Measurements from ENCODE around the gene LARGE1. TPM values are rescaled to one million over a fixed set of nuclear protein-coding genes. Genes with fewer than 3 reads are reported as not detected.

The LARGE1 gene
- total and polyA plus RNA-seq, 2 of the 8 experiments (the other 6 are each of a cell fraction or from before 2014, with no cell fraction given), result 43.7 to 83.0 TPM

DNA sequence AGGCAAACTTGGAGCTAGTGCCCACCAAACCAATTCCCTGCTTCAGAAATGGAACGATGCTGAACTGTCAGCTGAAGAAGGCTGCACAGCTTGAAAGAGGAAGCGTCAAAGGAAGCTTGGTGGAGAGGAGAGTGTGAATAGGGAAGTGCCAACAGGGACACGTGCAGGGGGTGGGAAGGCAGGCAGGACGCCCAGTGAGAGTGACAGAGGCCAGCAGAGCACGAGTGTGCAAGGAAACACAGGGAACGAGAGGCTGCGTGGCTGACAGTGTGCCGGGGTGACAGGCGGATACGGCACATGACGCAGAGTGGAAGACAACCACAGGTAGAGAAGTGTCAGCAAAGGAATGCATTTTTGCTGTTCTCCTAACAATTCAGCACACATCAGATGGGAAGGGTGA, 196.4 kb downstream of the LARGE1 start:
- FAIRE-seq, result no peak
- WGBS, 2 experiments (ENCODE audit: extremely low coverage in 1 of 2, insufficient coverage in 1 of 2, insufficient read length in 1 of 2, insufficient replicate concordance in 2 of 2, low coverage in 1 of 2, low lambda C conversion rate in 2 of 2, missing lambda C conversion rate in 1 of 2), result 94% methylated on average over 11 of the region's 11 CpGs; no CpG with 5 or more reads in 1 of the 2 experiments
- peaks cover 2 to 12% (median 6%) of the 10 kb centered on the region in 4 experiments; a peak in 6 of 7 replicates for H3K4me1 ChIP-seq (replicated peaks in 1 of 4; ENCODE audit: control insufficient read depth in 3 of 4, insufficient read depth in 4 of 4, low read length in 3 of 4)

More for the DNA sequence above, 196.4 kb downstream of the LARGE1 start:
- Histone ChIP-seq H2AFZ (ENCODE audit: low read length) (no peak overlapping the region), H3K56ac (replicated peaks; ENCODE audit: insufficient read length, low read depth, low read length) (no peak overlapping the region), H4K91ac (replicated peaks; ENCODE audit: insufficient read length, low read length) (no peak overlapping the region), H2BK15ac (ENCODE audit: low read length) (no peak overlapping the region), H3K79me1 (ENCODE audit: low read depth, low read length) (peaks cover 18% of the 10 kb centered on the region), H4K20me1 (replicated peaks in 1 of 2; ENCODE audit: control insufficient read depth in 1 of 2, insufficient read depth in 2 of 2, low read length in 2 of 2) (peaks cover 13 to 17% of the 10 kb centered on the region in 2 experiments), H3K4me2 (ENCODE audit: insufficient read depth in 1 of 2, low read depth in 2 of 2, low read length in 2 of 2) (no peak overlapping the region), H3K9ac (replicated peaks in 1 of 4; ENCODE audit: extremely low read depth in 1 of 4, low read depth in 3 of 4, low read length in 3 of 4) (no peak overlapping the region), H2BK5ac (ENCODE audit: low read depth, low read length) (peak overlapping the region; percentile 77; the same call in 1 of the 2 replicates), H3K9me3 (ENCODE audit: insufficient read depth in 2 of 2, low read depth in 1 of 2, low read length in 1 of 2) (peaks cover 0 to 12% of the 10 kb centered on the region in 2 experiments; a peak in 2 of 4 replicates), H3K27ac (ENCODE audit: low read depth, low read length) (no peak overlapping the region), H3K36me3 (ENCODE audit: control insufficient read depth in 2 of 4, insufficient read depth in 4 of 4, low read length in 3 of 4) (peaks cover 0 to 12% (median 0%) of the 10 kb centered on the region in 4 experiments; a peak in 1 of 8 replicates), H3K23ac (ENCODE audit: insufficient read length) (no peak overlapping the region), H3K79me2 (ENCODE audit: control insufficient read depth in 1 of 2, insufficient read depth in 2 of 2, low read length in 2 of 2) (peaks cover 7 to 82% of the 10 kb centered on the region in 2 experiments), H2BK12ac (ENCODE audit: low read depth, low read length) (no peak overlapping the region), H4K8ac (ENCODE audit: extremely low read depth, insufficient read depth, low read length) (no peak overlapping the region), H2AK5ac (ENCODE audit: low read depth, low read length) (no peak overlapping the region; the same call in 1 of the 2 replicates), H2BK120ac (replicated peaks; ENCODE audit: low read depth, low read length) (no peak overlapping the region), H3K14ac (ENCODE audit: insufficient read length) (no peak overlapping the region), H2BK20ac (ENCODE audit: low read length) (no peak overlapping the region), H3K23me2 (ENCODE audit: low read depth, low read length) (no peaks in the 10 kb centered on the region), H4K5ac (ENCODE audit: insufficient read length, low read depth, low read length) (no peak overlapping the region), H3K4ac (replicated peaks; ENCODE audit: insufficient read length, low read depth, low read length) (no peak overlapping the region), H3K4me3 (ENCODE audit: extremely low read depth in 1 of 4, insufficient read depth in 2 of 4, low read depth in 3 of 4, low read length in 4 of 4) (no peak overlapping the region), H3K18ac (ENCODE audit: extremely low read depth, low read length) (no peak overlapping the region), H3K27me3 (replicated peaks in 1 of 4; ENCODE audit: control insufficient read depth in 3 of 4, extremely low read depth in 1 of 4, insufficient read depth in 3 of 4, low read length in 3 of 4) (no peaks in the 10 kb centered on the region)
- ChIA-PET CTCF (ENCODE audit: partially characterized antibody) (no interaction called here), POLR2A (ENCODE audit: partially characterized antibody) (no interaction called here)
- no peak for TF ChIP-seq CTBP2 (IDR thresholded peaks at IDR 0.05; ENCODE audit: borderline replicate concordance, insufficient read depth, insufficient read length, low read length)
- no peak for DNase-seq (ENCODE audit: low read depth in 1 of 2, low spot score in 2 of 2)
